NCI-H2196 treated with DMSO at 0.1 percent for 48 hours (cell line): ENCODE data around the gene BICRA.
A peak's percentile ranks its signal among the peaks of the same experiment; 100 is the strongest.

ENCODE experiments used
- DNase-seq: peaks from one replicate; lab custom pipeline; 2025; ENCODE audit not compliant: unreplicated experiment; lab: John Stamatoyannopoulos, UW

The BICRA gene

GRCh38 chr19:47601180-47601904 is 7.6 kb upstream of the BICRA start:
- no peak for DNase-seq

- DNase-seq, result no peak
Observed at GRCh38 chr19:47603706-47604565, 5.0 kb upstream of the BICRA start.

- DNase-seq, result no peak
Observed at GRCh38 chr19:47607564-47608073, 1.3 kb upstream of the BICRA start.

- peak; percentile 50 for DNase-seq
Observed at GRCh38 chr19:47608074-47608918, 638 bp upstream of the BICRA start.

GRCh38 chr19:47609906-47610894 is 1.3 kb downstream of the BICRA start:
- DNase-seq, result peak; percentile 31

- DNase-seq, result no peak
Observed at GRCh38 chr19:47610902-47611301, 2.0 kb downstream of the BICRA start.

- no peak for DNase-seq
Observed at GRCh38 chr19:47613165-47614020, 4.5 kb downstream of the BICRA start.

GRCh38 chr19:47614021-47614295 is 5.0 kb downstream of the BICRA start:
- no peak for DNase-seq

GRCh38 chr19:47614559-47614958 is 5.6 kb downstream of the BICRA start:
- DNase-seq, result no peak

GRCh38 chr19:47615230-47615629 is 6.3 kb downstream of the BICRA start:
- no peak for DNase-seq

GRCh38 chr19:47615714-47616113 is 6.8 kb downstream of the BICRA start:
- DNase-seq, result no peak

- peak; percentile 63 for DNase-seq
Observed at GRCh38 chr19:47618771-47619170, 9.8 kb downstream of the BICRA start.

- no peak for DNase-seq
Observed at GRCh38 chr19:47619763-47620162, 10.8 kb downstream of the BICRA start.

- no peak for DNase-seq
Observed at GRCh38 chr19:47623151-47623920, 14.4 kb downstream of the BICRA start.

- DNase-seq, result no peak
Observed at GRCh38 chr19:47623921-47624391, 15.0 kb downstream of the BICRA start.

GRCh38 chr19:47625650-47626049 is 16.7 kb downstream of the BICRA start:
- DNase-seq, result no peak

GRCh38 chr19:47626238-47626637 is 17.3 kb downstream of the BICRA start:
- DNase-seq, result no peak

- no peak for DNase-seq
Observed at GRCh38 chr19:47628078-47628771, 19.3 kb downstream of the BICRA start.
